Fibroblast of lung (primary cell): Measurements from ENCODE around the gene ATP2B2. TPM values are rescaled to one million over a fixed set of nuclear protein-coding genes. Genes with fewer than 3 reads are reported as not detected.

ENCODE experiments used
- DNase-seq, 2 donors: peaks; one replicate each; pipeline versions ENCODE4 v3.0.0 to v3.0.0-alpha.2; 2010; ENCODE audit warnings: low read depth in 2 of 2
- H2AFZ ChIP-seq: 2 replicates; pipeline ENCODE4 v1.5.1; 2012; ENCODE audit warnings: low read length, control low read depth, inconsistent platforms
- H3K27ac ChIP-seq: 2 replicates; pipeline ENCODE4 v1.5.1; 2011; ENCODE audit warnings: low read length, control low read depth; ENCODE audit not compliant: insufficient read depth
- H3K27me3 ChIP-seq: 2 replicates; pipeline ENCODE4 v1.5.1; 2011; ENCODE audit warnings: mild to moderate bottlenecking, low read length; ENCODE audit not compliant: control insufficient read depth, insufficient read depth
- H3K36me3 ChIP-seq: 2 replicates; pipeline ENCODE4 v1.5.1; 2011; ENCODE audit warnings: low read length; ENCODE audit not compliant: control insufficient read depth, insufficient read depth
- H3K4me1 ChIP-seq: 2 replicates; pipeline ENCODE4 v1.5.1; 2011; ENCODE audit warnings: low read length; ENCODE audit not compliant: control insufficient read depth, insufficient read depth; ENCODE audit errors: extremely low read depth
- H3K4me2 ChIP-seq: 2 replicates; pipeline ENCODE4 v1.5.1; 2011; ENCODE audit warnings: low read length, control low read depth; ENCODE audit not compliant: insufficient read depth; ENCODE audit errors: extremely low read depth
- H3K4me3 ChIP-seq, 4 experiments: fragments of 200-600 bp in 1 of 4; sonication (generic) in 1 of 4; replicated peaks in 1 of 4; 2 replicates each; pipeline ENCODE4 v1.5.1; 2011 to 2016; ENCODE audit warnings: low read length in 4 of 4, low read depth in 3 of 4, mild to moderate bottlenecking in 3 of 4, control low read depth in 2 of 4, inconsistent platforms in 1 of 4, mixed read lengths in 1 of 4; ENCODE audit not compliant: insufficient read depth in 1 of 4; ENCODE audit errors: control extremely low read depth in 1 of 4
- H3K79me2 ChIP-seq: 2 replicates; pipeline ENCODE4 v1.5.1; 2012; ENCODE audit warnings: mild to moderate bottlenecking, low read length, inconsistent platforms; ENCODE audit not compliant: control insufficient read depth, insufficient read depth
- H3K9ac ChIP-seq: 2 replicates; pipeline ENCODE4 v1.5.1; 2011; ENCODE audit warnings: mild to moderate bottlenecking, low read length, control low read depth; ENCODE audit not compliant: insufficient read depth
- H3K9me3 ChIP-seq: 2 replicates; pipeline ENCODE4 v1.5.1; 2012; ENCODE audit warnings: low read depth, low read length; ENCODE audit not compliant: control insufficient read depth, insufficient read depth
- H4K20me1 ChIP-seq: 2 replicates; pipeline ENCODE4 v1.5.1; 2011; ENCODE audit warnings: low read length; ENCODE audit not compliant: control insufficient read depth, insufficient read depth; ENCODE audit errors: extremely low read depth
- EZH2 ChIP-seq: IDR thresholded peaks from 2 replicates; pipeline ENCODE4 v1.5.1; 2012; ENCODE audit warnings: low read length, control low read depth, mild to moderate bottlenecking; ENCODE audit errors: missing control alignments
- polyA plus RNA-seq, 2 donors: library from polyadenylated mRNA; depleted of rRNA in 1 of 2; stranded (reverse) in 1 of 2; unstranded in 1 of 2; fragments of >200 nt; gene quantifications; 2 replicates each; pipeline ENCODE4 v1.2.1, GENCODE V29; 2011 to 2012; ENCODE audit warnings: missing spikeins in 1 of 2
- total RNA-seq: library from RNA; depleted of rRNA; stranded (reverse); fragments of >200 nt; gene quantifications from 2 replicates; pipeline ENCODE4 v1.2.1, GENCODE V29; 2014
- TF ChIP-seq, protein P1 (sequence below), 2 donors: IDR thresholded peaks in 1 of 2; conservative IDR thresholded peaks in 1 of 2; 1 replicate in 1 of 2; 2 replicates in 1 of 2; pipeline ENCODE4 v1.5.1; 2011 to 2012; ENCODE audit warnings: low read length in 2 of 2, control low read depth in 1 of 2, inconsistent platforms in 1 of 2, low read depth in 1 of 2, mild to moderate bottlenecking in 1 of 2

ATP2B2 gene
- total and polyA plus RNA-seq, 2 donors (not counting 1 experiment from before 2014, with no cell fraction given): not detected

DNA sequence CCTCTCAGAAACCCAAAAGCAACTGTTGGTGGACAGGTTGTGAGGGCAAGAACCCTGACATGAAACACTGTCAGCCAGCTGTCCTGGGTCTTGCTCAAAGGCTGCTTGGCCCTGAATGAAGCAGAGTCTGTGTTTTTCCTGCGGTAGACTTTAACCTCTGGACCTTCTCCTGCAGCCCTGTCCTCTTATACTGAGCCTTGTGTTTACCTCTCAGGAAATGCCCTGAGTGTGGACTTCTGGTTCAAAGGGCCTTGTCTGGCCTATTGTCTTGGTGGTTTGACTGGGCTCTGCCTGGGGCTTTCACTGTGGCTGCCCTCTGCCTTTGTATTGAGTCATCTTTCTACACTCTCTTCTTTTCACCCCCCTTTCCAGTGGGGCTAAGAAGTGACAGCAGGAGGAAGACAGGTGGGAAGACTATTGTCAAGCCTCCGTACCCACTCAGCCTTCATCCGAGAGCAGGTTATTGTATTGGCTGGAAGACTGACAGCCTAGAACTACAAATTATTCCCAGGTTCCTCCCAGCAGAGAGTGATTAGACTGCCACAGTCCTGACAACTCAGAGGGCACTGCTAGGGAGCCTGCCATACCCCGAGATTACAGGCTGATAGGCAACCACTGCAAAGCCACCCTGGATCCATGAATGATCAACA is 187.9 kb downstream of the ATP2B2 start:
- peaks cover 32% of the 10 kb centered on the region for H3K36me3 ChIP-seq

DNA sequence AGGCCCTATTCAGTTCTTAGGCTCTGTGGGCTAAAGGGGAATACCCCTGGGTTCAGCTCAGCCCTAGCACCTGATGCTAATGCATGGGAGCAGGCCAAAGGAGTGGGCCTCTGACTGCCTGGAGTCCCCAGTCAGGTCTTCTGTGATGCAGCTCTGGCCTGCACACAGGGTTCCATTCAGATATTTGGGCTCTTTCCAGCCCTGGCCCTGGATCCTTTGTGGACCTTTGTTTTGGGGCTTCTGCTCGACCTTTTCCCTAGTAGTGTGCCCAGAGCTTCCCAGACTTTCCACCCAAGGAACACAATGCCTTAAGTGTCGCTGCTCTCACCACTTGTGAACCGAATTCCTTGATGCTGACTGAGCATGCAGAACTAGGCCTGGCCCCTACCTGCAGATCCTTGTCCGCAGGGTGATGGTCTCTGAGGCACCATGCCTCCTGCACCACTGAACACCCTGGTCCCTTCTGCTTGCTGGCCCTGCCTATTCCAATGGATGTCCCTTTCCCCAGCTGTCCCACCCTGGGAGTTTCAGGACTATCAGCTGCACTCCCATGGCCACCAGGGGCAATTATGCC is 189.5 kb downstream of the ATP2B2 start:
- H3K36me3 ChIP-seq: peaks cover 40% of the 10 kb centered on the region
- H3K9ac ChIP-seq: no peak overlapping the region
- no peak overlapping the region for H3K27ac ChIP-seq
- TF ChIP-seq, protein P1, sequence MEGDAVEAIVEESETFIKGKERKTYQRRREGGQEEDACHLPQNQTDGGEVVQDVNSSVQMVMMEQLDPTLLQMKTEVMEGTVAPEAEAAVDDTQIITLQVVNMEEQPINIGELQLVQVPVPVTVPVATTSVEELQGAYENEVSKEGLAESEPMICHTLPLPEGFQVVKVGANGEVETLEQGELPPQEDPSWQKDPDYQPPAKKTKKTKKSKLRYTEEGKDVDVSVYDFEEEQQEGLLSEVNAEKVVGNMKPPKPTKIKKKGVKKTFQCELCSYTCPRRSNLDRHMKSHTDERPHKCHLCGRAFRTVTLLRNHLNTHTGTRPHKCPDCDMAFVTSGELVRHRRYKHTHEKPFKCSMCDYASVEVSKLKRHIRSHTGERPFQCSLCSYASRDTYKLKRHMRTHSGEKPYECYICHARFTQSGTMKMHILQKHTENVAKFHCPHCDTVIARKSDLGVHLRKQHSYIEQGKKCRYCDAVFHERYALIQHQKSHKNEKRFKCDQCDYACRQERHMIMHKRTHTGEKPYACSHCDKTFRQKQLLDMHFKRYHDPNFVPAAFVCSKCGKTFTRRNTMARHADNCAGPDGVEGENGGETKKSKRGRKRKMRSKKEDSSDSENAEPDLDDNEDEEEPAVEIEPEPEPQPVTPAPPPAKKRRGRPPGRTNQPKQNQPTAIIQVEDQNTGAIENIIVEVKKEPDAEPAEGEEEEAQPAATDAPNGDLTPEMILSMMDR (conservative IDR thresholded peaks at IDR 0.05 in 1 of 2, IDR thresholded peaks at IDR 0.05 in 1 of 2; ENCODE audit: low read depth in 1 of 2, low read length in 2 of 2): no peak
- TF ChIP-seq EZH2: no peak
- no peaks in the 10 kb centered on the region for H3K9me3 ChIP-seq
- no peak overlapping the region for H2AFZ ChIP-seq
- H3K79me2 ChIP-seq: peaks cover 39% of the 10 kb centered on the region
- no peak for DNase-seq
- H3K27me3 ChIP-seq: no peaks in the 10 kb centered on the region
- H3K4me1 ChIP-seq: peaks cover 10% of the 10 kb centered on the region
- no peak overlapping the region for H3K4me3 ChIP-seq
- H3K4me2 ChIP-seq: no peak overlapping the region
- H4K20me1 ChIP-seq: no peaks in the 10 kb centered on the region

More for the DNA sequence above, 187.9 kb downstream of the ATP2B2 start:
- peaks cover 5% of the 10 kb centered on the region for H3K4me1 ChIP-seq
- no peak overlapping the region for H3K27ac ChIP-seq
- TF ChIP-seq, protein P1 (conservative IDR thresholded peaks at IDR 0.05 in 1 of 2, IDR thresholded peaks at IDR 0.05 in 1 of 2; ENCODE audit: low read depth in 1 of 2, low read length in 2 of 2): no peak
- no peaks in the 10 kb centered on the region for H3K9me3 ChIP-seq
- H3K79me2 ChIP-seq: peaks cover 39% of the 10 kb centered on the region
- no peaks in the 10 kb centered on the region for H4K20me1 ChIP-seq
- H3K9ac ChIP-seq: no peak overlapping the region
- H3K4me2 ChIP-seq: no peak overlapping the region
- no peak overlapping the region for H2AFZ ChIP-seq
- H3K27me3 ChIP-seq: no peaks in the 10 kb centered on the region
- H3K4me3 ChIP-seq: no peak overlapping the region
- no peak for DNase-seq

GRCh38 chr3:10315101-10315500 is 190.3 kb downstream of the ATP2B2 start:
- no peaks in the 10 kb centered on the region for H3K9me3 ChIP-seq
- no peak for DNase-seq
- H3K27ac ChIP-seq: no peak overlapping the region
- no peak overlapping the region for H3K4me2 ChIP-seq
- no peak overlapping the region for H3K4me3 ChIP-seq
- peaks cover 32% of the 10 kb centered on the region for H3K79me2 ChIP-seq
- no peak overlapping the region for H3K9ac ChIP-seq
- peaks cover 10% of the 10 kb centered on the region for H3K4me1 ChIP-seq
- no peak overlapping the region for H2AFZ ChIP-seq
- no peaks in the 10 kb centered on the region for H3K27me3 ChIP-seq
- no peak for TF ChIP-seq EZH2
- TF ChIP-seq, protein P1 (conservative IDR thresholded peaks at IDR 0.05 in 1 of 2, IDR thresholded peaks at IDR 0.05 in 1 of 2; ENCODE audit: low read depth in 1 of 2, low read length in 2 of 2): no peak
- H4K20me1 ChIP-seq: no peaks in the 10 kb centered on the region
- H3K36me3 ChIP-seq: peaks cover 40% of the 10 kb centered on the region
